ENCODE results near the gene IQSEC1. TPM values are rescaled to one million over a fixed set of nuclear protein-coding genes. Genes with fewer than 3 reads are reported as not detected.
A peak's percentile ranks its signal among the peaks of the same experiment; 100 is the strongest.

Gene IQSEC1
- total RNA-seq, 1 donor from 2014 or later, result 148 TPM

- no peak for DNase-seq (ENCODE audit: low spot score in 2 of 2)
- no peak overlapping the region for H3K27ac ChIP-seq
- H3K27me3 ChIP-seq, result no peaks in the 10 kb centered on the region
- H3K9me3 ChIP-seq, result no peaks in the 10 kb centered on the region
- H3K36me3 ChIP-seq, result no peaks in the 10 kb centered on the region
- intact Hi-C loops (cut with DNase I), result no loop called here
- TF ChIP-seq CTCF (IDR thresholded peaks at IDR 0.05), result no peak
- H3K4me1 ChIP-seq, result peaks cover 2 to 12% of the 10 kb centered on the region in 2 donors
- H3K4me3 ChIP-seq, result no peak overlapping the region
Measured at GRCh38 chr3:13057282-13058040, 15.8 kb downstream of the IQSEC1 start.

- H3K36me3 ChIP-seq, result no peaks in the 10 kb centered on the region
- no peak for DNase-seq (ENCODE audit: low spot score in 2 of 2)
- TF ChIP-seq CTCF (IDR thresholded peaks at IDR 0.05), result no peak
- H3K4me1 ChIP-seq, result peaks cover 2 to 12% of the 10 kb centered on the region in 2 donors
- intact Hi-C loops (cut with DNase I), result no loop called here
- H3K27me3 ChIP-seq, result no peaks in the 10 kb centered on the region
- H3K4me3 ChIP-seq, result no peak overlapping the region
- no peaks in the 10 kb centered on the region for H3K9me3 ChIP-seq
- H3K27ac ChIP-seq, result no peak overlapping the region
Measured at GRCh38 chr3:13055634-13056033, 17.6 kb downstream of the IQSEC1 start.

GRCh38 chr3:13054341-13055285 is 18.6 kb downstream of the IQSEC1 start:
- peaks cover 2 to 12% of the 10 kb centered on the region in 2 donors for H3K4me1 ChIP-seq
- intact Hi-C loops (cut with DNase I), result no loop called here
- peak overlapping the region; percentile 35 to 49 for H3K27ac ChIP-seq
- no peaks in the 10 kb centered on the region for H3K9me3 ChIP-seq
- H3K4me3 ChIP-seq, result no peak overlapping the region
- TF ChIP-seq CTCF (IDR thresholded peaks at IDR 0.05), result no peak
- H3K36me3 ChIP-seq, result no peaks in the 10 kb centered on the region
- no peak for DNase-seq (ENCODE audit: low spot score in 2 of 2)
- H3K27me3 ChIP-seq, result no peaks in the 10 kb centered on the region

- intact Hi-C loops (cut with DNase I), result no loop called here
- no peak for DNase-seq (ENCODE audit: low spot score in 2 of 2)
- Histone ChIP-seq H3K27ac (peak overlapping the region; percentile 35 to 49), H3K9me3 (no peaks in the 10 kb centered on the region), H3K4me3 (no peak overlapping the region), H3K36me3 (no peaks in the 10 kb centered on the region), H3K4me1 (peaks cover 2 to 12% of the 10 kb centered on the region in 2 donors), H3K27me3 (no peaks in the 10 kb centered on the region)
- no peak for TF ChIP-seq CTCF (IDR thresholded peaks at IDR 0.05)
Measured at GRCh38 chr3:13053893-13054292, 19.3 kb downstream of the IQSEC1 start.

GRCh38 chr3:13053420-13053819 is 19.8 kb downstream of the IQSEC1 start:
- DNase-seq (ENCODE audit: low spot score in 2 of 2), result no peak
- TF ChIP-seq CTCF (IDR thresholded peaks at IDR 0.05), result no peak
- Histone ChIP-seq H3K27me3 (no peaks in the 10 kb centered on the region), H3K4me1 (peaks cover 2 to 12% of the 10 kb centered on the region in 2 donors), H3K27ac (peak overlapping the region; percentile 35 to 49), H3K4me3 (no peak overlapping the region), H3K9me3 (no peaks in the 10 kb centered on the region), H3K36me3 (no peaks in the 10 kb centered on the region)
- intact Hi-C loops (cut with DNase I), result no loop called here
